Measurements from ENCODE around the gene CGN.

DNA sequence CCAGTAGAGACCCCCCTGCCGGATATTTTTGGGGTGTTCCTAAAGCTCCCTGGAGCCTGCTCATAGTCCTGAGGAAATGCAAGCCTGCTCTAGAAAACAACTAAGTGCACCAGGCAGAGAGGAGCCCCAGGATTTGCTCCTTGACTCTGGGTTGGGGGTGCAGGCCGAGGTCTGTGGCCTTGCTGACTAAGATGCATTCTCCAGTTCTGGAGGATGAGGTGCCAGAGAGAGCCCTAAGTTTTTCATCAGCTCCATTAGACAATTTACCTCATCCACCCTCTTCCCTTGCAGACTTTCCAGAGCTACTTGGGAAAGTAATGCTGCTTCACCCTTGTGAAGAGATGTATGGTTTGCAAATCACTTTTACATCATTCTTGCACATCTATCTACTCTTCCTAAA lies 38.0 kb downstream of the CGN start:
- no peak for TF ChIP-seq POLR2A (IDR thresholded peaks at IDR 0.05; ENCODE audit: low read depth, low read length)
- TF ChIP-seq, protein P1, sequence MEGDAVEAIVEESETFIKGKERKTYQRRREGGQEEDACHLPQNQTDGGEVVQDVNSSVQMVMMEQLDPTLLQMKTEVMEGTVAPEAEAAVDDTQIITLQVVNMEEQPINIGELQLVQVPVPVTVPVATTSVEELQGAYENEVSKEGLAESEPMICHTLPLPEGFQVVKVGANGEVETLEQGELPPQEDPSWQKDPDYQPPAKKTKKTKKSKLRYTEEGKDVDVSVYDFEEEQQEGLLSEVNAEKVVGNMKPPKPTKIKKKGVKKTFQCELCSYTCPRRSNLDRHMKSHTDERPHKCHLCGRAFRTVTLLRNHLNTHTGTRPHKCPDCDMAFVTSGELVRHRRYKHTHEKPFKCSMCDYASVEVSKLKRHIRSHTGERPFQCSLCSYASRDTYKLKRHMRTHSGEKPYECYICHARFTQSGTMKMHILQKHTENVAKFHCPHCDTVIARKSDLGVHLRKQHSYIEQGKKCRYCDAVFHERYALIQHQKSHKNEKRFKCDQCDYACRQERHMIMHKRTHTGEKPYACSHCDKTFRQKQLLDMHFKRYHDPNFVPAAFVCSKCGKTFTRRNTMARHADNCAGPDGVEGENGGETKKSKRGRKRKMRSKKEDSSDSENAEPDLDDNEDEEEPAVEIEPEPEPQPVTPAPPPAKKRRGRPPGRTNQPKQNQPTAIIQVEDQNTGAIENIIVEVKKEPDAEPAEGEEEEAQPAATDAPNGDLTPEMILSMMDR (IDR thresholded peaks at IDR 0.05; ENCODE audit: extremely low read depth in 1 of 2, insufficient read depth in 1 of 2, low read depth in 1 of 2, low read length in 2 of 2), result no peak
- no peak for TF ChIP-seq EZH2 (IDR thresholded peaks at IDR 0.05; ENCODE audit: borderline replicate concordance, low read depth, low read length, severe bottlenecking)
- no peak for TF ChIP-seq JUN (IDR thresholded peaks at IDR 0.05; ENCODE audit: borderline replicate concordance, insufficient read depth, insufficient read length, low read depth)
